HEK293 (cell line): ENCODE data around the gene L2HGDH.

ENCODE experiments used
- MYNN ChIP-seq: fragments of 450-650 bp; formaldehyde crosslinking; IDR thresholded peaks from 2 replicates; pipeline ENCODE4 v1.5.1; 2016; ENCODE audit warnings: missing biosample characterization, missing genetic modification characterization, borderline replicate concordance
- TCF7L2 ChIP-seq: IDR thresholded peaks from 2 replicates; pipeline ENCODE4 v1.6.1; 2011; ENCODE audit warnings: low read depth, mild to moderate bottlenecking, inconsistent platforms, low read length, moderate library complexity, borderline replicate concordance
- ZFP37 ChIP-seq: fragments of 450-650 bp; formaldehyde crosslinking; IDR thresholded peaks from 2 replicates; pipeline ENCODE4 v1.5.1; 2016; ENCODE audit warnings: missing biosample characterization, missing genetic modification characterization
- ZNF121 ChIP-seq: fragments of 450-650 bp; formaldehyde crosslinking; IDR thresholded peaks from 2 replicates; pipeline ENCODE4 v1.5.1; 2016; ENCODE audit warnings: missing biosample characterization, missing genetic modification characterization
- ZNF274 ChIP-seq, 2 experiments: fragments of 200-500 bp in 1 of 2; fragments of 450-650 bp in 1 of 2; sonication (Bioruptor generic) in 1 of 2; formaldehyde crosslinking in 1 of 2; IDR thresholded peaks; 2 replicates each; pipeline versions ENCODE4 v1.5.1 to v1.6.1; 2014 to 2016; ENCODE audit warnings: borderline replicate concordance in 1 of 2, inconsistent platforms in 1 of 2, low read length in 1 of 2, missing biosample characterization in 1 of 2, missing genetic modification characterization in 1 of 2
- ZNF391 ChIP-seq: fragments of 450-650 bp; formaldehyde crosslinking; IDR thresholded peaks from 2 replicates; pipeline ENCODE4 v1.5.1; 2016; ENCODE audit warnings: low read depth, missing biosample characterization, missing genetic modification characterization, borderline replicate concordance
- TF ChIP-seq, protein P1 (sequence below): fragments of 450-650 bp; formaldehyde crosslinking; IDR thresholded peaks from 2 replicates; pipeline ENCODE4 v1.5.1; 2016; ENCODE audit warnings: missing biosample characterization, missing genetic modification characterization
- TF ChIP-seq, protein P2 (sequence below): IDR thresholded peaks from 2 replicates; pipeline ENCODE4 v1.6.1; 2011; ENCODE audit warnings: mild to moderate bottlenecking, low read depth, low read length, borderline replicate concordance
- TF ChIP-seq, protein P3 (sequence below): fragments of 450-650 bp; formaldehyde crosslinking; IDR thresholded peaks from 2 replicates; pipeline ENCODE4 v1.5.1; 2016; ENCODE audit warnings: missing biosample characterization, missing genetic modification characterization

DNA sequence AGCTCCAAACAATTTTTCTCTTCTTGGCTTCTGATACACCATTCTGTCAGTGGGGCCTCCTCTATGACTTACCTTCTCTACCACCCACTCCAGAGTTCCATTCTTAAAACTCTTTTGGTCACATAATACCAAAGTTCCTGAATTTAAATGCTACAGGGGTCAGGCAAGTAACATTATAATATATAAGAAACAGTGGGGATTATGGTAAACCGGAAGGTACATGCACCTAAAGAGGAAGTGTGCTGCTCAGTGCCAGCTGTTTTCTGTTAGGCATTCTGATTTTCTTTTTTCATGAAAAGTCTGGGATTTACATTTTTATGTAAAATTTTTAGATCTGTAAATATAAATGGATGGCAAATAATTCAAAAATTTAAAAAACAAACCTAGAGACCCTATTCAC is 120.5 kb downstream of the L2HGDH start:
- TF ChIP-seq, protein P1, sequence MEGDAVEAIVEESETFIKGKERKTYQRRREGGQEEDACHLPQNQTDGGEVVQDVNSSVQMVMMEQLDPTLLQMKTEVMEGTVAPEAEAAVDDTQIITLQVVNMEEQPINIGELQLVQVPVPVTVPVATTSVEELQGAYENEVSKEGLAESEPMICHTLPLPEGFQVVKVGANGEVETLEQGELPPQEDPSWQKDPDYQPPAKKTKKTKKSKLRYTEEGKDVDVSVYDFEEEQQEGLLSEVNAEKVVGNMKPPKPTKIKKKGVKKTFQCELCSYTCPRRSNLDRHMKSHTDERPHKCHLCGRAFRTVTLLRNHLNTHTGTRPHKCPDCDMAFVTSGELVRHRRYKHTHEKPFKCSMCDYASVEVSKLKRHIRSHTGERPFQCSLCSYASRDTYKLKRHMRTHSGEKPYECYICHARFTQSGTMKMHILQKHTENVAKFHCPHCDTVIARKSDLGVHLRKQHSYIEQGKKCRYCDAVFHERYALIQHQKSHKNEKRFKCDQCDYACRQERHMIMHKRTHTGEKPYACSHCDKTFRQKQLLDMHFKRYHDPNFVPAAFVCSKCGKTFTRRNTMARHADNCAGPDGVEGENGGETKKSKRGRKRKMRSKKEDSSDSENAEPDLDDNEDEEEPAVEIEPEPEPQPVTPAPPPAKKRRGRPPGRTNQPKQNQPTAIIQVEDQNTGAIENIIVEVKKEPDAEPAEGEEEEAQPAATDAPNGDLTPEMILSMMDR (tag by site-specific recombination), result no peak
- TF ChIP-seq ZNF391 (tag by site-specific recombination) (no peak), TCF7L2 (no peak), MYNN (tag by site-specific recombination) (no peak), ZNF121 (tag by site-specific recombination) (no peak), ZNF274 (IDR thresholded peaks at IDR 0.05; ENCODE audit: low read length) (no peak), ZNF274 (tag by site-specific recombination; IDR thresholded peaks at IDR 0.05; ENCODE audit: borderline replicate concordance) (no peak), ZFP37 (no peak)
- TF ChIP-seq, protein P2, sequence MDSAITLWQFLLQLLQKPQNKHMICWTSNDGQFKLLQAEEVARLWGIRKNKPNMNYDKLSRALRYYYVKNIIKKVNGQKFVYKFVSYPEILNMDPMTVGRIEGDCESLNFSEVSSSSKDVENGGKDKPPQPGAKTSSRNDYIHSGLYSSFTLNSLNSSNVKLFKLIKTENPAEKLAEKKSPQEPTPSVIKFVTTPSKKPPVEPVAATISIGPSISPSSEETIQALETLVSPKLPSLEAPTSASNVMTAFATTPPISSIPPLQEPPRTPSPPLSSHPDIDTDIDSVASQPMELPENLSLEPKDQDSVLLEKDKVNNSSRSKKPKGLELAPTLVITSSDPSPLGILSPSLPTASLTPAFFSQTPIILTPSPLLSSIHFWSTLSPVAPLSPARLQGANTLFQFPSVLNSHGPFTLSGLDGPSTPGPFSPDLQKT, result no peak
- TF ChIP-seq, protein P3, sequence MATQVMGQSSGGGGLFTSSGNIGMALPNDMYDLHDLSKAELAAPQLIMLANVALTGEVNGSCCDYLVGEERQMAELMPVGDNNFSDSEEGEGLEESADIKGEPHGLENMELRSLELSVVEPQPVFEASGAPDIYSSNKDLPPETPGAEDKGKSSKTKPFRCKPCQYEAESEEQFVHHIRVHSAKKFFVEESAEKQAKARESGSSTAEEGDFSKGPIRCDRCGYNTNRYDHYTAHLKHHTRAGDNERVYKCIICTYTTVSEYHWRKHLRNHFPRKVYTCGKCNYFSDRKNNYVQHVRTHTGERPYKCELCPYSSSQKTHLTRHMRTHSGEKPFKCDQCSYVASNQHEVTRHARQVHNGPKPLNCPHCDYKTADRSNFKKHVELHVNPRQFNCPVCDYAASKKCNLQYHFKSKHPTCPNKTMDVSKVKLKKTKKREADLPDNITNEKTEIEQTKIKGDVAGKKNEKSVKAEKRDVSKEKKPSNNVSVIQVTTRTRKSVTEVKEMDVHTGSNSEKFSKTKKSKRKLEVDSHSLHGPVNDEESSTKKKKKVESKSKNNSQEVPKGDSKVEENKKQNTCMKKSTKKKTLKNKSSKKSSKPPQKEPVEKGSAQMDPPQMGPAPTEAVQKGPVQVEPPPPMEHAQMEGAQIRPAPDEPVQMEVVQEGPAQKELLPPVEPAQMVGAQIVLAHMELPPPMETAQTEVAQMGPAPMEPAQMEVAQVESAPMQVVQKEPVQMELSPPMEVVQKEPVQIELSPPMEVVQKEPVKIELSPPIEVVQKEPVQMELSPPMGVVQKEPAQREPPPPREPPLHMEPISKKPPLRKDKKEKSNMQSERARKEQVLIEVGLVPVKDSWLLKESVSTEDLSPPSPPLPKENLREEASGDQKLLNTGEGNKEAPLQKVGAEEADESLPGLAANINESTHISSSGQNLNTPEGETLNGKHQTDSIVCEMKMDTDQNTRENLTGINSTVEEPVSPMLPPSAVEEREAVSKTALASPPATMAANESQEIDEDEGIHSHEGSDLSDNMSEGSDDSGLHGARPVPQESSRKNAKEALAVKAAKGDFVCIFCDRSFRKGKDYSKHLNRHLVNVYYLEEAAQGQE (tag by site-specific recombination), result no peak
